ENCODE results near the gene SGK1.

The SGK1 gene

GRCh38 chr6:134312038-134312660 lies 5.8 kb downstream of the SGK1 start:
- no peaks in the 10 kb centered on the region for H3K9me3 ChIP-seq (ENCODE audit: control insufficient read depth, insufficient read depth, low read length)
- no peak overlapping the region for H3K4me3 ChIP-seq (ENCODE audit: low read length)
- H3F3A ChIP-seq (ENCODE audit: control insufficient read depth, insufficient read depth) = no peaks in the 10 kb centered on the region
- TF ChIP-seq CTCF (IDR thresholded peaks at IDR 0.05; ENCODE audit: low read depth, low read length, poor library complexity, severe bottlenecking) = no peak
- no peak for TF ChIP-seq EZH2phosphoT487 (IDR thresholded peaks at IDR 0.05; ENCODE audit: borderline replicate concordance, low read length)
- no peak overlapping the region for H3K27ac ChIP-seq (ENCODE audit: low read depth, low read length)
- no peaks in the 10 kb centered on the region for H3K79me2 ChIP-seq (ENCODE audit: control insufficient read depth, low read length)
- H3K4me2 ChIP-seq (ENCODE audit: low read length) = no peak overlapping the region
- H3K4me1 ChIP-seq (ENCODE audit: control insufficient read depth, low read length) = peaks cover 10% of the 10 kb centered on the region
- no peaks in the 10 kb centered on the region for H3K9me2 ChIP-seq (replicated peaks; ENCODE audit: control insufficient read depth, low read length)
- no peaks in the 10 kb centered on the region for H4K20me1 ChIP-seq (ENCODE audit: control insufficient read depth, insufficient read depth, low read depth, low read length)
- H3K36me3 ChIP-seq (ENCODE audit: control insufficient read depth, low read length) = no peaks in the 10 kb centered on the region
- peaks cover 33% of the 10 kb centered on the region for H3K27me3 ChIP-seq (ENCODE audit: control insufficient read depth, low read length)

- no peaks in the 10 kb centered on the region for H3F3A ChIP-seq (ENCODE audit: control insufficient read depth, insufficient read depth)
- no peaks in the 10 kb centered on the region for H3K36me3 ChIP-seq (ENCODE audit: control insufficient read depth, low read length)
- H3K9me3 ChIP-seq (ENCODE audit: control insufficient read depth, insufficient read depth, low read length) = no peaks in the 10 kb centered on the region
- H3K4me3 ChIP-seq (ENCODE audit: low read length) = no peak overlapping the region
- no peaks in the 10 kb centered on the region for H4K20me1 ChIP-seq (ENCODE audit: control insufficient read depth, insufficient read depth, low read depth, low read length)
- H3K27ac ChIP-seq (ENCODE audit: low read depth, low read length) = no peak overlapping the region
- peaks cover 9% of the 10 kb centered on the region for H3K4me1 ChIP-seq (ENCODE audit: control insufficient read depth, low read length)
- TF ChIP-seq EZH2phosphoT487 (IDR thresholded peaks at IDR 0.05; ENCODE audit: borderline replicate concordance, low read length) (no peak), CTCF (IDR thresholded peaks at IDR 0.05; ENCODE audit: low read depth, low read length, poor library complexity, severe bottlenecking) (no peak)
- H3K9me2 ChIP-seq (replicated peaks; ENCODE audit: control insufficient read depth, low read length) = no peaks in the 10 kb centered on the region
- H3K79me2 ChIP-seq (ENCODE audit: control insufficient read depth, low read length) = no peaks in the 10 kb centered on the region
- H3K27me3 ChIP-seq (ENCODE audit: control insufficient read depth, low read length) = peaks cover 21% of the 10 kb centered on the region; the same call in 1 of the 2 replicates
- H3K4me2 ChIP-seq (ENCODE audit: low read length) = no peak overlapping the region
These were observed 7.1 kb downstream of the SGK1 start for GRCh38 chr6:134310817-134311216.

- Histone ChIP-seq H3K36me3 (ENCODE audit: control insufficient read depth, low read length) (no peaks in the 10 kb centered on the region), H3K4me3 (ENCODE audit: low read length) (no peak overlapping the region), H3F3A (ENCODE audit: control insufficient read depth, insufficient read depth) (no peaks in the 10 kb centered on the region), H3K27me3 (ENCODE audit: control insufficient read depth, low read length) (peaks cover 21% of the 10 kb centered on the region; the same call in 1 of the 2 replicates), H3K27ac (ENCODE audit: low read depth, low read length) (no peak overlapping the region), H3K4me2 (ENCODE audit: low read length) (no peak overlapping the region), H3K79me2 (ENCODE audit: control insufficient read depth, low read length) (no peaks in the 10 kb centered on the region), H3K9me2 (replicated peaks; ENCODE audit: control insufficient read depth, low read length) (no peaks in the 10 kb centered on the region), H3K9me3 (ENCODE audit: control insufficient read depth, insufficient read depth, low read length) (no peaks in the 10 kb centered on the region), H4K20me1 (ENCODE audit: control insufficient read depth, insufficient read depth, low read depth, low read length) (no peaks in the 10 kb centered on the region), H3K4me1 (ENCODE audit: control insufficient read depth, low read length) (peaks cover 9% of the 10 kb centered on the region)
- TF ChIP-seq CTCF (IDR thresholded peaks at IDR 0.05; ENCODE audit: low read depth, low read length, poor library complexity, severe bottlenecking) (no peak), EZH2phosphoT487 (IDR thresholded peaks at IDR 0.05; ENCODE audit: borderline replicate concordance, low read length) (no peak)
These were observed 7.8 kb downstream of the SGK1 start for GRCh38 chr6:134309983-134310605.

Data from DOHH2 (cell line).